HCT116 (cell line): ENCODE measurements around the gene RND2. TPM values are rescaled to one million over a fixed set of nuclear protein-coding genes. Genes with fewer than 3 reads are reported as not detected.

Experiments used
- ATAC-seq: fragments of 200-7000 bp; cut with Tn5 transposase; 2 replicates; pipeline ENCODE4 v1.9.1; 2020; ENCODE audit warnings: mild to moderate bottlenecking, moderate library complexity
- BruUV-seq: library from RNA; stranded (reverse); fragments of 400-500 nt; replicated peaks from 2 replicates; lab custom pipeline; 2021; lab: Mats Ljungman, UMichigan
- CTCF ChIA-PET: fragments of 300-600 bp; sonication (Branson Sonifier 250); formaldehyde crosslinking; loops from one replicate; lab custom pipeline; 2021; ENCODE audit warnings: antibody characterized with exemption; lab: Charles Lee
- POLR2A ChIA-PET: fragments of 300-600, 350-600 bp; sonication (Branson Sonifier 250); formaldehyde crosslinking; loops from one replicate; lab custom pipeline; 2021; ENCODE audit warnings: antibody characterized with exemption; lab: Charles Lee
- RAD21 ChIA-PET, 2 experiments: fragments of 300-600 bp; sonication (Branson Sonifier 250); formaldehyde crosslinking; loops; one replicate each; lab custom pipeline; 2023; ENCODE audit warnings: low total read pairs in 2 of 2; ENCODE audit not compliant: uncharacterized antibody in 2 of 2, unreplicated experiment in 2 of 2, low non-redundant PET in 1 of 2; lab: Charles Lee
- DNase-seq: peaks from one replicate; pipeline ENCODE4 v3.0.0-alpha.2; 2010; ENCODE audit warnings: low read depth, low spot score
- H2AFZ ChIP-seq: fragments of 200-600 bp; shearing (Covaris generic), sonication (generic); 2 replicates; pipeline ENCODE4 v1.6.1; 2017; ENCODE audit warnings: low read depth, mixed run types, mixed read lengths, antibody characterized with exemption, low read length; ENCODE audit not compliant: poor library complexity, severe bottlenecking
- H3K27ac ChIP-seq: 2 replicates; pipeline ENCODE4 v1.5.1; 2012; ENCODE audit warnings: low read depth, low read length
- H3K27me3 ChIP-seq: fragments of 200-600 bp; sonication (generic); 2 replicates; pipeline ENCODE4 v1.6.1; 2016; ENCODE audit warnings: mixed run types, low read length, mixed read lengths; ENCODE audit not compliant: insufficient read depth
- H3K36me3 ChIP-seq, 2 experiments: fragments of 200-500 bp in 1 of 2; fragments of 200-600 bp in 1 of 2; sonication (Bioruptor generic) in 1 of 2; sonication (generic) in 1 of 2; 2 replicates each; pipeline versions ENCODE4 v1.5.1 to v1.6.1; 2014 to 2016; ENCODE audit warnings: low read length in 2 of 2, inconsistent platforms in 1 of 2, mixed read lengths in 1 of 2, mixed run types in 1 of 2; ENCODE audit not compliant: insufficient read depth in 2 of 2, control insufficient read depth in 1 of 2
- H3K4me1 ChIP-seq, 2 experiments: fragments of 200-600 bp in 1 of 2; sonication (generic) in 1 of 2; 2 replicates each; pipeline versions ENCODE4 v1.5.1 to v1.6.1; 2012 to 2017; ENCODE audit warnings: low read length in 2 of 2, inconsistent platforms in 1 of 2, mild to moderate bottlenecking in 1 of 2, mixed read lengths in 1 of 2, mixed run types in 1 of 2, moderate library complexity in 1 of 2; ENCODE audit not compliant: insufficient read depth in 2 of 2, control insufficient read depth in 1 of 2
- H3K4me2 ChIP-seq: fragments of 200-600 bp; sonication (generic); 2 replicates; pipeline ENCODE4 v1.6.1; 2017; ENCODE audit warnings: mixed run types, low read length, mixed read lengths
- H3K4me3 ChIP-seq, 2 experiments: fragments of 200-600 bp in 1 of 2; sonication (generic) in 1 of 2; replicated peaks in 1 of 2; 2 replicates each; pipeline ENCODE4 v1.5.1; 2011 to 2016; ENCODE audit warnings: low read length in 2 of 2, control low read depth in 1 of 2, low read depth in 1 of 2, mild to moderate bottlenecking in 1 of 2, mixed read lengths in 1 of 2, mixed run types in 1 of 2
- H3K79me2 ChIP-seq: fragments of 200-600 bp; sonication (generic); 2 replicates; pipeline ENCODE4 v1.6.1; 2017; ENCODE audit warnings: mild to moderate bottlenecking, mixed run types, low read length, moderate library complexity, mixed read lengths; ENCODE audit not compliant: insufficient read depth
- H3K9ac ChIP-seq: fragments of 200-600 bp; sonication (generic); 2 replicates; pipeline ENCODE4 v1.6.1; 2016; ENCODE audit warnings: low read length, mixed read lengths
- H3K9me2 ChIP-seq: fragments of 200-600 bp; sonication (generic), shearing (Covaris generic); 2 replicates; pipeline ENCODE4 v1.6.1; 2017; ENCODE audit warnings: mixed run types, mild to moderate bottlenecking, moderate library complexity; ENCODE audit not compliant: insufficient read depth
- H3K9me3 ChIP-seq, 2 experiments: fragments of 200-500 bp in 1 of 2; fragments of 200-600 bp in 1 of 2; sonication (Bioruptor generic) in 1 of 2; sonication (generic) in 1 of 2; 2 replicates each; pipeline ENCODE4 v1.6.1; 2014 to 2017; ENCODE audit warnings: low read length in 2 of 2, mixed read lengths in 2 of 2, inconsistent platforms in 1 of 2, low read depth in 1 of 2, mild to moderate bottlenecking in 1 of 2, mixed run types in 1 of 2, moderate library complexity in 1 of 2; ENCODE audit not compliant: control insufficient read depth in 1 of 2, insufficient read depth in 1 of 2
- H4K20me1 ChIP-seq: fragments of 200-600 bp; sonication (generic), shearing (Covaris generic); 2 replicates; pipeline ENCODE4 v1.6.1; 2017; ENCODE audit warnings: mixed run types, mild to moderate bottlenecking, moderate library complexity; ENCODE audit not compliant: insufficient read depth
- CBX3 ChIP-seq: IDR thresholded peaks from 2 replicates; pipeline ENCODE4 v1.6.1; 2012; ENCODE audit warnings: low read depth
- ELF1 ChIP-seq: IDR thresholded peaks from 2 replicates; pipeline ENCODE4 v1.6.1; 2012; ENCODE audit warnings: low read depth, borderline replicate concordance
- SIN3A ChIP-seq: IDR thresholded peaks from 2 replicates; pipeline ENCODE4 v1.6.1; 2012; ENCODE audit warnings: low read depth
- intact Hi-C: fragments of 100-400 bp; cut with micrococcal nuclease; formaldehyde crosslinking; loops from 2 replicates; pipeline ENCODE4 v1.10.0; 2022
- total RNA-seq: library from RNA; stranded (reverse); gene quantifications from one replicate; pipeline ENCODE4 v1.2.1, GENCODE V29; 2021; ENCODE audit not compliant: unreplicated experiment
- TF ChIP-seq, protein P1 (sequence below): IDR thresholded peaks from 2 replicates; pipeline ENCODE4 v1.6.1; 2012

The RND2 gene
- total RNA-seq, 1 experiment from 2014 or later: 0.66 TPM

DNA sequence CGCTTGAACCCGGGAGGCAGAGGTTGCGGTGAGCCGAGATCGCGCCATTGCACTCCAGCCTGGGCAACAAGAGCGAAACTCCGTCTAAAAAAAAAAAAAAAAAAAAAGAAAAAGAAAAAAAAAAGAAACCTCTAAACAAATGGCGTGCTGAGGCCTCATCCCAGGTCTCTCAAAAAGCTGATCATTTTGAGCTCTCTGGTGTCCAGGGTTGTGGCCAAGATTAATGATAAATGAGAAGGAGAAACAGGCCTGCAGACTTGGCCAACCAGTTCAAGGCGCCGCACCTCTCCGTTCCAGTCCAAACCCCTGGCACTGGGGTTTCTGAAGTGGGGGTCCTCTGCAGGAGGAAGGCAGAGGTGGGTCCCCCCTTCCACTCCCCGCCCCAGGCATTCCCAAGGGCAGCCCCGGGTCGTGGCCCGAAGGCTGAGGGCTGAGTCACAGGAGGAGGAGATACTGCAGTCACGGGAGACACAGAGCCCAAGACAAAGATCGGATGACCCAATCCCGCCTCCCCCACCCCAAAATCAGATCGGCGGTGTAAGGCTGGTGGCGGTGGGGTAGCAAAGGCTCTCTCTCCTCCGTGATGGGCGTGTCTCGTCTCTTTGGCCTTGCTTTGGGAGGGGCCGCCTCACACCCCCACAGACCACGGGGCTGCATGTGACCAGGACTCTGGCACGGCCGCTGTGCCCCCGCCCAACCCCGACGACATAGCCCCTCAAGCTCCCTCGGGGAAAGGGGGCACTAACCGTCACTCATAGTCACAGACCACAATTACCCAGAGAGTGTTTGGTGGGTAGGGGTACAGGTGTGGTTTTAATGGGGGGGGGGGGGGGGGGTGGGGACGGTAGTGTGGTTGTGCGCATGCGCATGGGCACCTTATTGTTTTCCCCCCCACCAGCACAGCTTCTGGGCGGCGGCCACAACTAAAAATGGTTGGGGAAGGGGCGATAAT, 4.0 kb upstream of the RND2 start:
- no peaks in the 10 kb centered on the region for H4K20me1 ChIP-seq
- DNase-seq: no peak
- BruUV-seq: no TSS peak
- intact Hi-C loops: loop anchor here (5.0 kb wide), 1 partner anchor 366 kb away; no protein-coding TSS in a partner anchor
- H3K27me3 ChIP-seq: no peaks in the 10 kb centered on the region
- peak overlapping the region; percentile 88 for H3K27ac ChIP-seq
- peaks cover 8% of the 10 kb centered on the region; the same call in 1 of the 2 replicates for H3K79me2 ChIP-seq
- no peak for TF ChIP-seq ELF1
- 0 out of 2 replicates have a peak, but pooled peaks have one; percentile 4 for TF ChIP-seq SIN3A
- no peak for TF ChIP-seq CBX3
- TF ChIP-seq, protein P1, sequence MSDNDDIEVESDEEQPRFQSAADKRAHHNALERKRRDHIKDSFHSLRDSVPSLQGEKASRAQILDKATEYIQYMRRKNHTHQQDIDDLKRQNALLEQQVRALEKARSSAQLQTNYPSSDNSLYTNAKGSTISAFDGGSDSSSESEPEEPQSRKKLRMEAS: peak; percentile 37; the same call in 1 of the 2 replicates
- TF ChIP-seq, all 23 proteins: peak for 2
- ChIA-PET RAD21 (no interaction called here), CTCF (no interaction called here), POLR2A (interaction anchor here (0.6 to 1.1 kb wide), 3 partner anchors 23 to 367 kb away, joined by 3 to 4 read pairs (median 3); partner anchors contain the start of gene RPL27)
- Histone ChIP-seq H2AFZ (no peak overlapping the region), H3K9ac (peak overlapping the region; percentile 95), H3K4me2 (peak overlapping the region; percentile 99), H3K36me3 (peaks cover 0 to 9% of the 10 kb centered on the region in 2 experiments; a peak in 3 of 4 replicates), H3K9me2 (no peaks in the 10 kb centered on the region), H3K4me1 (peaks cover 9 to 42% of the 10 kb centered on the region in 2 experiments; a peak in 3 of 4 replicates), H3K9me3 (no peaks in the 10 kb centered on the region), H3K4me3 (peak overlapping the region; percentile 92 to 99)
- peak; percentile 36 for ATAC-seq
